AG10803 (cell line): ENCODE data around the gene COL12A1.

Experiments used
- DNase-seq: peaks from one replicate; pipeline ENCODE4 v3.0.0; 2010; ENCODE audit warnings: low read depth
- H3K4me3 ChIP-seq: 2 replicates; pipeline ENCODE4 v1.5.1; 2011; ENCODE audit warnings: mild to moderate bottlenecking, low read length, control low read depth
- CTCF ChIP-seq: conservative IDR thresholded peaks from 2 replicates; pipeline ENCODE4 v1.5.1; 2011; ENCODE audit warnings: mild to moderate bottlenecking, low read length, control low read depth, inconsistent platforms

The COL12A1 gene

GRCh38 chr6:75167325-75167724 lies 38.5 kb downstream of the COL12A1 start:
- no peak overlapping the region for H3K4me3 ChIP-seq
- TF ChIP-seq CTCF: no peak
- no peak for DNase-seq

- no peak for TF ChIP-seq CTCF
- H3K4me3 ChIP-seq: no peak overlapping the region
- no peak for DNase-seq
Observed at GRCh38 chr6:75166773-75167172, 39.1 kb downstream of the COL12A1 start.

- no peak for TF ChIP-seq CTCF
- H3K4me3 ChIP-seq: no peak overlapping the region
- DNase-seq: no peak
Observed at GRCh38 chr6:75166236-75166635, 39.6 kb downstream of the COL12A1 start.

GRCh38 chr6:75158176-75158575 lies 47.7 kb downstream of the COL12A1 start:
- no peak overlapping the region for H3K4me3 ChIP-seq
- DNase-seq: no peak

GRCh38 chr6:75157336-75157735 lies 48.5 kb downstream of the COL12A1 start:
- no peak overlapping the region for H3K4me3 ChIP-seq
- TF ChIP-seq CTCF: no peak
- no peak for DNase-seq

More at GRCh38 chr6:75158176-75158575, 47.7 kb downstream of the COL12A1 start:
- no peak for TF ChIP-seq CTCF

GRCh38 chr6:75156186-75156878 lies 49.5 kb downstream of the COL12A1 start:
- no peak overlapping the region for H3K4me3 ChIP-seq
- no peak for TF ChIP-seq CTCF
- no peak for DNase-seq

GRCh38 chr6:75155631-75156030 lies 50.2 kb downstream of the COL12A1 start:
- no peak overlapping the region for H3K4me3 ChIP-seq
- no peak for DNase-seq
- TF ChIP-seq CTCF: no peak
